Heart left ventricle (tissue), 16 donors: ENCODE measurements around the gene CREM. TPM values are rescaled to one million over a fixed set of nuclear protein-coding genes. Genes with fewer than 3 reads are reported as not detected.
A peak's percentile ranks its signal among the peaks of the same experiment; 100 is the strongest.

Experiments used
- ATAC-seq, 4 donors: fragments of 200-7000 bp; cut with Tn5 transposase; one replicate each; pipeline ENCODE4 v1.9.1; 2020 to 2022; ENCODE audit warnings: moderate library complexity in 4 of 4, mild to moderate bottlenecking in 3 of 4, moderate number of reproducible peaks in 1 of 4
- DNase-seq, 5 donors: peaks; one replicate each; pipeline ENCODE4 v3.0.0-alpha.2; 2020
- H3K27ac ChIP-seq, 12 donors: fragments of 200-600 bp; sonication (generic) in 4 of 12; one replicate each; pipeline versions ENCODE4 v1.5.0 to v1.8.0; 2016 to 2022; ENCODE audit warnings: mild to moderate bottlenecking in 2 of 12
- H3K27me3 ChIP-seq, 9 donors: fragments of 200-600 bp; sonication (generic) in 2 of 9; one replicate each; pipeline versions ENCODE4 v1.5.1 to v1.8.0; 2016 to 2022; ENCODE audit warnings: mild to moderate bottlenecking in 3 of 9
- H3K36me3 ChIP-seq, 9 donors: fragments of 200-600 bp; sonication (generic) in 2 of 9; one replicate each; pipeline versions ENCODE4 v1.5.0 to v1.8.0; 2018 to 2022; ENCODE audit warnings: mild to moderate bottlenecking in 2 of 9
- H3K4me1 ChIP-seq, 12 donors: fragments of 200-600 bp; sonication (generic) in 4 of 12; one replicate each; pipeline versions ENCODE4 v1.5.0 to v1.8.0; 2016 to 2022; ENCODE audit warnings: mild to moderate bottlenecking in 3 of 12
- H3K4me3 ChIP-seq, 12 donors: fragments of 200-600 bp; sonication (generic) in 4 of 12; one replicate each; pipeline versions ENCODE4 v1.5.0 to v1.8.0; 2017 to 2022; ENCODE audit warnings: mild to moderate bottlenecking in 9 of 12, moderate library complexity in 4 of 12
- H3K9me3 ChIP-seq, 12 donors: fragments of 200-600 bp; sonication (generic) in 4 of 12; one replicate each; pipeline versions ENCODE4 v1.5.0 to v1.8.0; 2016 to 2022; ENCODE audit warnings: mild to moderate bottlenecking in 1 of 12
- POLR2A ChIP-seq, 2 donors: fragments of 450-650 bp; IDR thresholded peaks; one replicate each; pipeline ENCODE4 v1.6.1; 2017; ENCODE audit warnings: antibody characterized with exemption in 2 of 2, mild to moderate bottlenecking in 2 of 2, moderate library complexity in 2 of 2
- WGBS, 4 donors: extraction: QIAGEN DNeasy Blood & Tissue Kit in 2 of 4; methylation state at CpG; one replicate each; pipeline versions ENCODE4 v1.1.5 to v1.1.7; 2013 to 2018; 5-methylcytosine and 5-hydroxymethylcytosine counted together
- intact Hi-C, 10 donors: fragments of 100-400 bp; cut with DNase I; formaldehyde crosslinking; loops; one replicate each; pipeline versions ENCODE4 v1.11.1 to v1.14.2; 2022
- polyA plus RNA-seq, 2 donors: library from polyadenylated mRNA; stranded (reverse); fragments of 200-250 nt; gene quantifications; one replicate each; pipeline ENCODE4 v1.2.3, GENCODE V29; 2013
- total RNA-seq, 9 donors: library from RNA; depleted of rRNA in 2 of 9; stranded (reverse); fragments of >200 nt in 2 of 9; fragmentation: NEBNext Ultra II Directional in 3 of 9; extraction: Animal tissue kit (Norgen Biotek cat#: 25700) in 3 of 9; gene quantifications; one replicate each; pipeline versions ENCODE4 v1.1.0 to v1.2.4, GENCODE V29; 2016 to 2023
- TF ChIP-seq, protein P1 (sequence below), 12 donors: fragments of 200-600 bp; sonication (generic) in 4 of 12; IDR thresholded peaks; one replicate each; pipeline versions ENCODE4 v1.5.0 to v1.8.0; 2018 to 2022; ENCODE audit warnings: antibody characterized with exemption in 12 of 12, mild to moderate bottlenecking in 5 of 12
- donor health status: ischemic (EF 13 %, LVEDD 7.1; RV severe dilation, severe dysfunction).
- donor health status: healthy with polysubstance abuse.
- donor health status: DM: no; HTN: yes; CAD: no.
- donor health status: DM: no; HTN: no; CAD: no.
- donor health status: ischemic (EF 25% LVEDD 6.9; RV normal size, moderate dysfunction).
- donor health status: ischemic (EF 25% LVEDD 5.7; RV mildly dilated, moderate dysfunction).
- donor health status: healthy.
- donor health status: DM: yes; HTN: yes; CAD: no.
- donor health status: ischemic (EF 35%, LVEDD 5.7; RV mildly dilated, moderate dysfunction).
- donor health status: nonischemic (EF 11% LVEDD 7.7; RV severe dilation, severe dysfunction).
- donor health status: DM: yes; HTN: yes; CAD: no.
- donor health status: PGD.
- donor health status: ischemic (EF 29% LVEDD 5.4; RV normal size, mild dysfunction).
- donor health status: nonischemic (EF 23%, LVEDD 6.1; RV moderate dilation, normal function).

Gene CREM
- total and polyA plus RNA-seq, 11 donors, result 38.4 to 89.7 (median 54.7) TPM

DNA sequence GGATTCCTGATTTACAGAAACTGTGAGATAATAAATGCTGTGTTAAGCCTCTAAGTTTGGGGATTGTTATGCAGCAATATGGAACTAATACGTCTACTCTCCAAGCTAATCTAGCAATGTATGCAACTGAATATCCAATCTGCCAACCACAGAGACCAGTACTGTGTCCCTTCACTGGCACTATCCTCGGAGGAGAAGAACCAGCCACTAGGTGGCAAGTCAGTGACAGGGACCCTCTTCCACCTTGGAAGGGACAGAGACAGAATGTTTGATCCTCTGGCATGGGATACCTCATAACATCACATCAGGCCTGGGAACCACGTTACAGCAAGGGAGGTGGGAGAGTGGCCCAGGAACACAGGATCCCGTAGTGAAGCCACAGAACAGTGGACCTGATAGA lies 96.4 kb downstream of the CREM start:
- H3K27me3 ChIP-seq, result no peaks in the 10 kb centered on the region
- no peak overlapping the region for H3K27ac ChIP-seq
- H3K4me3 ChIP-seq, result no peak overlapping the region
- no peak for ATAC-seq
- intact Hi-C loops, result loop anchor here in 1 of 10 donors (5.0 kb wide), 1 partner anchor 231 kb away; no protein-coding TSS in a partner anchor
- TF ChIP-seq, protein P1, sequence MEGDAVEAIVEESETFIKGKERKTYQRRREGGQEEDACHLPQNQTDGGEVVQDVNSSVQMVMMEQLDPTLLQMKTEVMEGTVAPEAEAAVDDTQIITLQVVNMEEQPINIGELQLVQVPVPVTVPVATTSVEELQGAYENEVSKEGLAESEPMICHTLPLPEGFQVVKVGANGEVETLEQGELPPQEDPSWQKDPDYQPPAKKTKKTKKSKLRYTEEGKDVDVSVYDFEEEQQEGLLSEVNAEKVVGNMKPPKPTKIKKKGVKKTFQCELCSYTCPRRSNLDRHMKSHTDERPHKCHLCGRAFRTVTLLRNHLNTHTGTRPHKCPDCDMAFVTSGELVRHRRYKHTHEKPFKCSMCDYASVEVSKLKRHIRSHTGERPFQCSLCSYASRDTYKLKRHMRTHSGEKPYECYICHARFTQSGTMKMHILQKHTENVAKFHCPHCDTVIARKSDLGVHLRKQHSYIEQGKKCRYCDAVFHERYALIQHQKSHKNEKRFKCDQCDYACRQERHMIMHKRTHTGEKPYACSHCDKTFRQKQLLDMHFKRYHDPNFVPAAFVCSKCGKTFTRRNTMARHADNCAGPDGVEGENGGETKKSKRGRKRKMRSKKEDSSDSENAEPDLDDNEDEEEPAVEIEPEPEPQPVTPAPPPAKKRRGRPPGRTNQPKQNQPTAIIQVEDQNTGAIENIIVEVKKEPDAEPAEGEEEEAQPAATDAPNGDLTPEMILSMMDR (IDR thresholded peaks at IDR 0.05), result no peak
- no peak for TF ChIP-seq POLR2A (IDR thresholded peaks at IDR 0.05)
- no peaks in the 10 kb centered on the region for H3K36me3 ChIP-seq
- 92 to 97% (median 95%) methylated on average over 4 of the region's 4 CpGs for WGBS, 4 donors
- no peak for DNase-seq
- H3K4me1 ChIP-seq, result peaks cover 0 to 17% (median 7%) of the 10 kb centered on the region in 12 donors
- H3K9me3 ChIP-seq, result no peaks in the 10 kb centered on the region

DNA sequence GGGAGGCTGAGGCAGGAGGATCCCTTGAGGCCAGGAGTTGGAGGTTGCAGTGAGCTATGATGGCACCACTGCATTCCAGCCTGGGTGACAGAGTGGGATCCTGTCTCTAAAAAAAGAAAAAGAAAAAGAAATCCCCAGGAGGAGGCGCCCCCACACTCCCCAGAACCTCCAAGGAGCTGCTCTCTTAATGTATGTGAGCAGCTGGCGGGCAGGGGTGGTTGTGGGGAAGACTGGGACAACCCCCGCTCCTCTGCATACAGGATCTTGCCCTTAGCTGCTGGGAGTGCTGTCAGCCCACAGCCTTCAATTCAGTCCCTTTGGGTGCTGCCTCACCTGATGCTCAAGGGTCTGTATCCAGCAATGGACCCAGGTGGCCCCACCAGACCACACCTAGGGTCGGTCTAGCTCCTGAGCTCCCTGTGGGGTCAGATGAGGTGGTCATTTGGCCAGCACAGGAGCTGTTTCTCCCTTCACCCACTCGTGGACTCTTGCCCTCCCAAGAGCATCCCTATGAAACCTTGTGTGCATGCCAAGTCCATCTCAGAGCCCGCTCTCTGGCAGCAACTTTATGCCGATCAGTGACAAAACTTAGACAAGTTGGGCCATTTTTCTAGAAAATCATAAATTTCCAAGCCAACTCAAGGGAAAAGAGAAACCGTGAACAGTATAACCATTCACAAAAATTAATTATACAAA lies 97.5 kb downstream of the CREM start:
- Histone ChIP-seq H3K27me3 (no peaks in the 10 kb centered on the region), H3K36me3 (no peaks in the 10 kb centered on the region), H3K4me3 (no peak overlapping the region), H3K27ac (no peak overlapping the region), H3K9me3 (no peaks in the 10 kb centered on the region), H3K4me1 (peaks cover 0 to 9% (median 0%) of the 10 kb centered on the region in 12 donors)
- intact Hi-C loops, result loop anchor here in 1 of 10 donors (5.0 kb wide), 1 partner anchor 232 kb away; no protein-coding TSS in a partner anchor
- DNase-seq (no peak), ATAC-seq (peak in 1 of 4 donors; percentile 23)
- WGBS, 4 donors, result 93 to 98% (median 94%) methylated on average over 7 to 8 of the region's 8 CpGs
- TF ChIP-seq, protein P1 (IDR thresholded peaks at IDR 0.05), result no peak
- TF ChIP-seq POLR2A (IDR thresholded peaks at IDR 0.05), result no peak

DNA sequence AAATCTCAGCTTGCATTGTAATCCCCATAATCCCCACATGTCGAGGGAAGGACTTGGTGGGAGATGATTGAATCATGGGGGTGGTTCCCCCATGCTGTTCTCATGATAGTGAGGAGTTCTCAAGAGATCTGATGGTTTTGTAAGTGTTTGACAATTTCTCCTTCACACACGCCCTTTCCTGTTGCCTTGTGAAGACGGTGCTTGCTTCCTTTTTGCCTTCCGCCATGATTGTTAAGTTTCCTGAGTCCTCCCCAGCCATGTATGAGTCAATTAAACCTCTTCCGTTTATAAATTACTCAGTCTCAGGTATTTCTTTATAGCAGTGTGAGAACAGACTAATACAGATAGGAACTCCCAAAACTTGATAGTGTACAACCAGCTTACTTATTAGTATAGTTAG lies 98.6 kb downstream of the CREM start:
- no peak for TF ChIP-seq POLR2A (IDR thresholded peaks at IDR 0.05)
- TF ChIP-seq, protein P1 (IDR thresholded peaks at IDR 0.05), result no peak
- no peak overlapping the region for H3K4me3 ChIP-seq
- H3K27ac ChIP-seq, result peak overlapping the region in 3 of 12 donors; percentile 34 to 43 (median 39)
- DNase-seq (no peak), ATAC-seq (peak in 3 of 4 donors; percentile 42 to 76 (median 73))
- no peaks in the 10 kb centered on the region for H3K9me3 ChIP-seq
- no peaks in the 10 kb centered on the region for H3K36me3 ChIP-seq
- H3K27me3 ChIP-seq, result no peaks in the 10 kb centered on the region
- intact Hi-C loops, result no loop called here
- peaks cover 0 to 9% (median 0%) of the 10 kb centered on the region in 12 donors for H3K4me1 ChIP-seq
- WGBS, 4 donors, result 44 to 65% (median 60%) methylated on average over 5 of the region's 5 CpGs

DNA sequence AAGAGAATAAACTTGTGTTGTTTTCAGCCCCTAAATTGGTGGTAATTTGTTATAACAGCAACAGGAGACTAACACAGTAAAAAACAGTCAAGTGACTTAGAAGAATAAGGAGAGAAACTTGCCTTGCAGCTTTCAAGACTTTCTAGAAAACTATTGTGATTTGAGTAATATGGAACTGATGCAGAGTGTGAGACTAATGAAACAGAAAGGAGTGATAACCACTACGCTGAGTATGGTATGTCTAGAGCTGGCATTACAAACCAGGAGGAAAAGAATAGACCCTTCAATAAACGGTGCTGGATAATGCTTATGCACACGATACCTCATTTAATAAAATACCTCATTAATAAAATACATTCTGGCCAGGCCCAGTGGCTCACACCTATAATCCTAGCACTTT lies 99.9 kb downstream of the CREM start:
- H3K36me3 ChIP-seq, result no peaks in the 10 kb centered on the region
- H3K27me3 ChIP-seq, result no peaks in the 10 kb centered on the region
- no peak for TF ChIP-seq POLR2A (IDR thresholded peaks at IDR 0.05)
- TF ChIP-seq, protein P1 (IDR thresholded peaks at IDR 0.05), result no peak
- intact Hi-C loops, result no loop called here
- no peak overlapping the region for H3K4me3 ChIP-seq
- WGBS, 4 donors, result 90 to 94% (median 92%) methylated on average over 3 of the region's 3 CpGs
- H3K27ac ChIP-seq, result no peak overlapping the region
- peaks cover 0 to 9% (median 0%) of the 10 kb centered on the region in 12 donors for H3K4me1 ChIP-seq
- H3K9me3 ChIP-seq, result no peaks in the 10 kb centered on the region
- ATAC-seq (no peak), DNase-seq (no peak)
